Tibial nerve (tissue), 4 donors: Measurements from ENCODE around the gene POLR2M.

Experiments used
- EP300 ChIP-seq, 2 donors: sonication (generic); formaldehyde crosslinking; IDR thresholded peaks; one replicate each; pipeline ENCODE4 v1.6.1; 2017; ENCODE audit warnings: antibody characterized with exemption in 2 of 2, mild to moderate bottlenecking in 1 of 2
- TF ChIP-seq, protein P1 (sequence below), 5 experiments: fragments of 200-600 bp in 3 of 5; fragments of 450-650 bp in 2 of 5; sonication (generic) in 3 of 5; IDR thresholded peaks; one replicate each; pipeline ENCODE4 v1.5.1; 2016 to 2019; ENCODE audit warnings: antibody characterized with exemption in 5 of 5, mild to moderate bottlenecking in 3 of 5, moderate library complexity in 2 of 5

GRCh38 chr15:57738734-57739237 is 32.3 kb downstream of the POLR2M start:
- TF ChIP-seq, protein P1, sequence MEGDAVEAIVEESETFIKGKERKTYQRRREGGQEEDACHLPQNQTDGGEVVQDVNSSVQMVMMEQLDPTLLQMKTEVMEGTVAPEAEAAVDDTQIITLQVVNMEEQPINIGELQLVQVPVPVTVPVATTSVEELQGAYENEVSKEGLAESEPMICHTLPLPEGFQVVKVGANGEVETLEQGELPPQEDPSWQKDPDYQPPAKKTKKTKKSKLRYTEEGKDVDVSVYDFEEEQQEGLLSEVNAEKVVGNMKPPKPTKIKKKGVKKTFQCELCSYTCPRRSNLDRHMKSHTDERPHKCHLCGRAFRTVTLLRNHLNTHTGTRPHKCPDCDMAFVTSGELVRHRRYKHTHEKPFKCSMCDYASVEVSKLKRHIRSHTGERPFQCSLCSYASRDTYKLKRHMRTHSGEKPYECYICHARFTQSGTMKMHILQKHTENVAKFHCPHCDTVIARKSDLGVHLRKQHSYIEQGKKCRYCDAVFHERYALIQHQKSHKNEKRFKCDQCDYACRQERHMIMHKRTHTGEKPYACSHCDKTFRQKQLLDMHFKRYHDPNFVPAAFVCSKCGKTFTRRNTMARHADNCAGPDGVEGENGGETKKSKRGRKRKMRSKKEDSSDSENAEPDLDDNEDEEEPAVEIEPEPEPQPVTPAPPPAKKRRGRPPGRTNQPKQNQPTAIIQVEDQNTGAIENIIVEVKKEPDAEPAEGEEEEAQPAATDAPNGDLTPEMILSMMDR (IDR thresholded peaks at IDR 0.05), result no peak
- no peak for TF ChIP-seq EP300 (IDR thresholded peaks at IDR 0.05)
